Stimulated activated naive CD8-positive, alpha-beta T cell treated with anti-CD3 and anti-CD28 coated beads, Interleukin-15, Interleukin-2, amounts not matched to agents 100 ng/mL and 50 ng/mL, for 24 hours (primary cell): Measurements from ENCODE around the gene RAB3C.
"Not testable (repeated sequence)": the region's sequence is repeated elsewhere in the genome, so short reads cannot be mapped to it uniquely, and the experiment has no call there.

Experiments used
- H3K27ac Mint-ChIP-seq: one replicate; pipeline ENCODE4 v1.8.0; 2021; ENCODE audit warnings: mild to moderate bottlenecking, mixed read lengths
- H3K27me3 Mint-ChIP-seq: one replicate; pipeline ENCODE4 v1.8.0; 2021; ENCODE audit warnings: mixed read lengths
- H3K36me3 Mint-ChIP-seq: one replicate; pipeline ENCODE4 v1.8.0; 2021; ENCODE audit warnings: low read depth, mixed read lengths
- H3K4me1 Mint-ChIP-seq: one replicate; pipeline ENCODE4 v1.8.0; 2021; ENCODE audit warnings: low read depth, mixed read lengths
- H3K4me3 Mint-ChIP-seq: one replicate; pipeline ENCODE4 v1.8.0; 2021; ENCODE audit warnings: mild to moderate bottlenecking, mixed read lengths
- H3K9me3 Mint-ChIP-seq: one replicate; pipeline ENCODE4 v1.8.0; 2021; ENCODE audit warnings: mixed read lengths

RAB3C gene

GRCh38 chr5:58675341-58675740 is 92.5 kb downstream of the RAB3C start:
- no peaks in the 10 kb centered on the region for H3K4me1 Mint-ChIP-seq
- H3K27me3 Mint-ChIP-seq: no peaks in the 10 kb centered on the region
- no peaks in the 10 kb centered on the region for H3K9me3 Mint-ChIP-seq
- H3K4me3 Mint-ChIP-seq: no peak overlapping the region
- H3K36me3 Mint-ChIP-seq: no peaks in the 10 kb centered on the region
- H3K27ac Mint-ChIP-seq: no peak overlapping the region

GRCh38 chr5:58677650-58678049 is 94.8 kb downstream of the RAB3C start:
- no peaks in the 10 kb centered on the region for H3K27me3 Mint-ChIP-seq
- H3K36me3 Mint-ChIP-seq: no peaks in the 10 kb centered on the region
- no peak overlapping the region for H3K4me3 Mint-ChIP-seq
- H3K27ac Mint-ChIP-seq: no peak overlapping the region
- H3K9me3 Mint-ChIP-seq: no peaks in the 10 kb centered on the region
- H3K4me1 Mint-ChIP-seq: no peaks in the 10 kb centered on the region

GRCh38 chr5:58680503-58680902 is 97.6 kb downstream of the RAB3C start:
- Mint-ChIP-seq H3K36me3 (no peaks in the 10 kb centered on the region), H3K27me3 (no peaks in the 10 kb centered on the region), H3K4me1 (no peaks in the 10 kb centered on the region), H3K27ac (no peak overlapping the region), H3K9me3 (no peaks in the 10 kb centered on the region), H3K4me3 (no peak overlapping the region)

- Mint-ChIP-seq H3K9me3 (no peaks in the 10 kb centered on the region), H3K4me1 (no peaks in the 10 kb centered on the region), H3K4me3 (no peak overlapping the region), H3K36me3 (no peaks in the 10 kb centered on the region), H3K27me3 (no peaks in the 10 kb centered on the region), H3K27ac (no peak overlapping the region)
Measured at GRCh38 chr5:58681943-58682342, 99.1 kb downstream of the RAB3C start.

- Mint-ChIP-seq H3K27me3 (no peaks in the 10 kb centered on the region), H3K36me3 (no peaks in the 10 kb centered on the region), H3K9me3 (no peaks in the 10 kb centered on the region), H3K27ac (no peak overlapping the region), H3K4me3 (no peak overlapping the region), H3K4me1 (no peaks in the 10 kb centered on the region)
Measured at GRCh38 chr5:58683567-58683966, 100.7 kb downstream of the RAB3C start.

GRCh38 chr5:58687079-58687478 is 104.2 kb downstream of the RAB3C start:
- Mint-ChIP-seq H3K9me3 (no peaks in the 10 kb centered on the region), H3K27me3 (no peaks in the 10 kb centered on the region), H3K4me3 (no peak overlapping the region), H3K4me1 (no peaks in the 10 kb centered on the region), H3K27ac (no peak overlapping the region), H3K36me3 (no peaks in the 10 kb centered on the region)

GRCh38 chr5:58687595-58687994 is 104.7 kb downstream of the RAB3C start:
- no peak overlapping the region for H3K4me3 Mint-ChIP-seq
- H3K4me1 Mint-ChIP-seq: no peaks in the 10 kb centered on the region
- H3K27ac Mint-ChIP-seq: no peak overlapping the region
- H3K27me3 Mint-ChIP-seq: no peaks in the 10 kb centered on the region
- H3K36me3 Mint-ChIP-seq: no peaks in the 10 kb centered on the region
- H3K9me3 Mint-ChIP-seq: no peaks in the 10 kb centered on the region

GRCh38 chr5:58699088-58699761 is 116.3 kb downstream of the RAB3C start:
- not testable (repeated sequence) for H3K4me3 Mint-ChIP-seq, H3K4me1 Mint-ChIP-seq, H3K27me3 Mint-ChIP-seq, H3K36me3 Mint-ChIP-seq, H3K27ac Mint-ChIP-seq
- peaks cover 14% of the 10 kb centered on the region for H3K9me3 Mint-ChIP-seq

GRCh38 chr5:58699762-58700118 is 116.9 kb downstream of the RAB3C start:
- H3K27me3 Mint-ChIP-seq: no peaks in the 10 kb centered on the region
- H3K4me1 Mint-ChIP-seq: no peaks in the 10 kb centered on the region
- no peak overlapping the region for H3K27ac Mint-ChIP-seq
- peaks cover 14% of the 10 kb centered on the region for H3K9me3 Mint-ChIP-seq
- H3K4me3 Mint-ChIP-seq: no peak overlapping the region
- no peaks in the 10 kb centered on the region for H3K36me3 Mint-ChIP-seq

GRCh38 chr5:58703925-58704555 is 121.2 kb downstream of the RAB3C start:
- no peaks in the 10 kb centered on the region for H3K27me3 Mint-ChIP-seq
- H3K36me3 Mint-ChIP-seq: no peaks in the 10 kb centered on the region
- no peaks in the 10 kb centered on the region for H3K4me1 Mint-ChIP-seq
- no peak overlapping the region for H3K27ac Mint-ChIP-seq
- no peaks in the 10 kb centered on the region for H3K9me3 Mint-ChIP-seq
- no peak overlapping the region for H3K4me3 Mint-ChIP-seq

GRCh38 chr5:58706736-58707135 is 123.9 kb downstream of the RAB3C start:
- no peaks in the 10 kb centered on the region for H3K36me3 Mint-ChIP-seq
- no peak overlapping the region for H3K27ac Mint-ChIP-seq
- H3K4me1 Mint-ChIP-seq: no peaks in the 10 kb centered on the region
- no peak overlapping the region for H3K4me3 Mint-ChIP-seq
- no peaks in the 10 kb centered on the region for H3K9me3 Mint-ChIP-seq
- peaks cover 3% of the 10 kb centered on the region for H3K27me3 Mint-ChIP-seq

GRCh38 chr5:58708456-58708855 is 125.6 kb downstream of the RAB3C start:
- Mint-ChIP-seq H3K4me1 (no peaks in the 10 kb centered on the region), H3K27me3 (peaks cover 3% of the 10 kb centered on the region), H3K4me3 (no peak overlapping the region), H3K27ac (no peak overlapping the region), H3K9me3 (no peaks in the 10 kb centered on the region), H3K36me3 (no peaks in the 10 kb centered on the region)

- H3K4me1 Mint-ChIP-seq, H3K27ac Mint-ChIP-seq, H3K27me3 Mint-ChIP-seq, H3K9me3 Mint-ChIP-seq, H3K36me3 Mint-ChIP-seq, H3K4me3 Mint-ChIP-seq: not testable (repeated sequence)
Measured at GRCh38 chr5:58710425-58710824, 127.5 kb downstream of the RAB3C start.

GRCh38 chr5:58710871-58711270 is 128.0 kb downstream of the RAB3C start:
- H3K4me1 Mint-ChIP-seq: no peaks in the 10 kb centered on the region
- peaks cover 3% of the 10 kb centered on the region for H3K27me3 Mint-ChIP-seq
- no peaks in the 10 kb centered on the region for H3K36me3 Mint-ChIP-seq
- no peak overlapping the region for H3K27ac Mint-ChIP-seq
- no peak overlapping the region for H3K4me3 Mint-ChIP-seq
- peaks cover 7% of the 10 kb centered on the region for H3K9me3 Mint-ChIP-seq

- Mint-ChIP-seq H3K36me3 (no peaks in the 10 kb centered on the region), H3K27me3 (peaks cover 3% of the 10 kb centered on the region), H3K4me1 (no peaks in the 10 kb centered on the region), H3K4me3 (no peak overlapping the region), H3K9me3 (peaks cover 7% of the 10 kb centered on the region), H3K27ac (no peak overlapping the region)
Measured at GRCh38 chr5:58711965-58712364, 129.1 kb downstream of the RAB3C start.

- Mint-ChIP-seq H3K36me3 (no peaks in the 10 kb centered on the region), H3K27me3 (peaks cover 8% of the 10 kb centered on the region), H3K4me3 (no peak overlapping the region), H3K4me1 (no peaks in the 10 kb centered on the region), H3K9me3 (peaks cover 7% of the 10 kb centered on the region), H3K27ac (no peak overlapping the region)
Measured at GRCh38 chr5:58714046-58714445, 131.2 kb downstream of the RAB3C start.
